Esophagus muscularis mucosa (tissue), 4 donors: ENCODE measurements around the gene PCSK7. TPM values are rescaled to one million over a fixed set of nuclear protein-coding genes. Genes with fewer than 3 reads are reported as not detected.
A peak's percentile ranks its signal among the peaks of the same experiment; 100 is the strongest.
"Not testable (repeated sequence)": the region's sequence is repeated elsewhere in the genome, so short reads cannot be mapped to it uniquely, and the experiment has no call there.

Experiments
- DNase-seq: peaks from one replicate; pipeline ENCODE4 v3.0.0-alpha.2; 2017; ENCODE audit errors: extremely low spot score
- H3K27ac ChIP-seq, 4 donors: fragments of 200-600 bp; sonication (generic); replicated peaks in 1 of 4; 1 replicate in 3 of 4; 2 replicates in 1 of 4; pipeline ENCODE4 v1.5.1; 2016 to 2019; ENCODE audit warnings: mild to moderate bottlenecking in 1 of 4
- H3K27me3 ChIP-seq, 4 donors: fragments of 200-600 bp; sonication (generic); one replicate each; pipeline versions ENCODE4 v1.5.1 to v1.6.0; 2016 to 2019
- H3K36me3 ChIP-seq, 4 donors: fragments of 200-600 bp; sonication (generic); one replicate each; pipeline ENCODE4 v1.5.1; 2016 to 2019
- H3K4me1 ChIP-seq, 4 donors: fragments of 200-600 bp; sonication (generic); one replicate each; pipeline ENCODE4 v1.5.1; 2016 to 2019
- H3K4me3 ChIP-seq, 4 donors: fragments of 200-600 bp; sonication (generic); 1 replicate in 2 of 4; 2 replicates in 2 of 4; pipeline ENCODE4 v1.5.1; 2016 to 2019; ENCODE audit warnings: mild to moderate bottlenecking in 4 of 4, moderate library complexity in 1 of 4
- H3K9me3 ChIP-seq, 4 donors: fragments of 200-600 bp; sonication (generic); 1 replicate in 3 of 4; 2 replicates in 1 of 4; pipeline ENCODE4 v1.5.1; 2016 to 2019
- EP300 ChIP-seq: sonication (generic); formaldehyde crosslinking; IDR thresholded peaks from one replicate; pipeline ENCODE4 v1.6.1; 2017; ENCODE audit warnings: antibody characterized with exemption
- POLR2A ChIP-seq: fragments of 450-650 bp; IDR thresholded peaks from one replicate; pipeline ENCODE4 v1.6.1; 2017; ENCODE audit warnings: antibody characterized with exemption, moderate library complexity, mild to moderate bottlenecking, low read depth
- POLR2AphosphoS5 ChIP-seq, 2 donors: sonication (generic); formaldehyde crosslinking; IDR thresholded peaks; one replicate each; pipeline ENCODE4 v1.6.1; 2017; ENCODE audit warnings: antibody characterized with exemption in 2 of 2
- WGBS: methylation state at CpG from one replicate; pipeline ENCODE4 v1.1.5; 2018; 5-methylcytosine and 5-hydroxymethylcytosine counted together
- intact Hi-C: fragments of 100-400 bp; cut with DNase I; formaldehyde crosslinking; loops from one replicate; pipeline ENCODE4 v1.15.1; 2023
- total RNA-seq, 4 donors: library from RNA; depleted of rRNA; stranded (reverse); fragments of >200 nt; gene quantifications; one replicate each; pipeline versions ENCODE4 v1.1.0 to v1.2.1, GENCODE V29; 2016
- TF ChIP-seq, protein P1 (sequence below), 3 experiments: fragments of 200-600 bp in 2 of 3; fragments of 450-650 bp in 1 of 3; sonication (generic) in 2 of 3; IDR thresholded peaks; one replicate each; pipeline ENCODE4 v1.5.1; 2017 to 2019; ENCODE audit warnings: antibody characterized with exemption in 3 of 3, mild to moderate bottlenecking in 2 of 3, moderate library complexity in 1 of 3

PCSK7 gene
- total RNA-seq, 4 donors from 2014 or later = 27.8 to 43.7 (median 31.9) TPM

DNA sequence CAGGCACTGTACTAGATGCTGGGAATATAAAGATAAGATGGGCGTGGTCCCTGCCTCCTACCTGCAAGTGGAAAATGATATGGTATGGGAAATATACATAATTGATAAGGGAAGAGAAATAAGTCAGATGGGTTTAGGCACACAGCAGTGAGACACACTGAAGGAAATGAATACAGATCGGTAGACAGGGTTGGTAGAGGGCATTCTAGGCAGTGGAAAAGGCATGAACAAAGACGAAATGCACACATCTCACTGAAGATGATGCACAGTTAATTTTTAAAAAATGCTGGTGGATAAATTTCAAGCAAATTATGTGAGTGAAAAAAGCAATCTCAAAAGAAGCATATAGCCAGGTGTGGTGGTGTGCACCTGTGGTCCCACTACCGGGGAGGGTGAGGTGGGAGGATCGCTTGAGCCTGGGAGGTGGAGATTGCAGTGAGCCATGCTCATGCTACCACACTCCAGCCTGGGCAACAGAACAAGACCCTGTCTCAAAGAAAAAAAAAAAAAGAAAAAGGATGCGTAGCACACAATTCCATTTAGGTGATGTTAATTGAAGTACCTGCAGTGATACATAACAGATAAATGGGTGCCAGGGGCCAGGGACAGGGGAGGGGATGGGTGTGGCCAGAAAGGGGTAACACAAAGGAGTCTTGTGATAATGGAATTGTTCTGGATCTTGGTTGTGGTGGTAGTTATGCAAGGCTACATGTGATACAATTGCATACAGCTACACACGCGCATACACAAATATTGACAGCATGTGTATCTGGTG lies 22.3 kb downstream of the PCSK7 start:
- H3K9me3 ChIP-seq, H3K27me3 ChIP-seq, H3K4me3 ChIP-seq, intact Hi-C loops, DNase-seq: not testable (repeated sequence)
- H3K27ac ChIP-seq = peak overlapping the region in 3 of 4 donors; percentile 56 to 74 (median 65)
- H3K4me1 ChIP-seq = peaks cover 9 to 27% (median 25%) of the 10 kb centered on the region in 4 donors
- H3K36me3 ChIP-seq = peaks cover 7 to 52% (median 33%) of the 10 kb centered on the region in 4 donors
- peak; percentile 20 to 97 for TF ChIP-seq POLR2AphosphoS5 (IDR thresholded peaks at IDR 0.05)
- WGBS = 86% methylated on average over 7 of the region's 8 CpGs

DNA sequence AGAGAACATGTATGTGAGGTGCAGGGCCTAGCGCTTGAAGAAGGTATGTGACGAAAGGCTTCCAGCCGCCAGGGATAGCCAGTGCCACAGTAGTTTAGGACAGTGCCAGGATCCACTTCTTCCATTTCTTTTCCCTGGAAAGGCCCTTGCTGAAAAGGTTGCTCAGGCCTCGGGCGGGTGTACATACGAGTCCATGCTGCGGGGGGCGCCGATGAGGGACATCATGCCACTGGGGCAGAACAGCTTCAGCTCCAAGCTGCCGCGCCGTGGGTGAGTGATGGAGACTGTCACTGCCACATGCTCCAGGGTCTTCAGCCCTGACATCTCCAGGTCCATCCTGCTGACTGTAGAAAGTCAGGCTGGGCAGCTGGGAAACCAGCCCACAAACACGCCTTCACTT lies 23.2 kb downstream of the PCSK7 start:
- H3K27ac ChIP-seq = peak overlapping the region in 3 of 4 donors; percentile 40 to 67 (median 55)
- H3K4me3 ChIP-seq, H3K9me3 ChIP-seq, H3K27me3 ChIP-seq, intact Hi-C loops, DNase-seq: not testable (repeated sequence)
- H3K4me1 ChIP-seq = peaks cover 17 to 34% (median 32%) of the 10 kb centered on the region in 4 donors
- H3K36me3 ChIP-seq = peaks cover 15 to 52% (median 36%) of the 10 kb centered on the region in 4 donors
- 47% methylated on average over 3 of the region's 13 CpGs for WGBS
- TF ChIP-seq, protein P1, sequence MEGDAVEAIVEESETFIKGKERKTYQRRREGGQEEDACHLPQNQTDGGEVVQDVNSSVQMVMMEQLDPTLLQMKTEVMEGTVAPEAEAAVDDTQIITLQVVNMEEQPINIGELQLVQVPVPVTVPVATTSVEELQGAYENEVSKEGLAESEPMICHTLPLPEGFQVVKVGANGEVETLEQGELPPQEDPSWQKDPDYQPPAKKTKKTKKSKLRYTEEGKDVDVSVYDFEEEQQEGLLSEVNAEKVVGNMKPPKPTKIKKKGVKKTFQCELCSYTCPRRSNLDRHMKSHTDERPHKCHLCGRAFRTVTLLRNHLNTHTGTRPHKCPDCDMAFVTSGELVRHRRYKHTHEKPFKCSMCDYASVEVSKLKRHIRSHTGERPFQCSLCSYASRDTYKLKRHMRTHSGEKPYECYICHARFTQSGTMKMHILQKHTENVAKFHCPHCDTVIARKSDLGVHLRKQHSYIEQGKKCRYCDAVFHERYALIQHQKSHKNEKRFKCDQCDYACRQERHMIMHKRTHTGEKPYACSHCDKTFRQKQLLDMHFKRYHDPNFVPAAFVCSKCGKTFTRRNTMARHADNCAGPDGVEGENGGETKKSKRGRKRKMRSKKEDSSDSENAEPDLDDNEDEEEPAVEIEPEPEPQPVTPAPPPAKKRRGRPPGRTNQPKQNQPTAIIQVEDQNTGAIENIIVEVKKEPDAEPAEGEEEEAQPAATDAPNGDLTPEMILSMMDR (IDR thresholded peaks at IDR 0.05) = peak in 2 of 3 experiments; percentile 23 to 31
- peak; percentile 61 to 97 for TF ChIP-seq POLR2AphosphoS5 (IDR thresholded peaks at IDR 0.05)

- H3K27me3 ChIP-seq, intact Hi-C loops, DNase-seq, H3K9me3 ChIP-seq, H3K4me3 ChIP-seq: not testable (repeated sequence)
- peak in 1 of 2 donors; percentile 79 for TF ChIP-seq POLR2AphosphoS5 (IDR thresholded peaks at IDR 0.05)
- 95% methylated on average over 4 of the region's 5 CpGs for WGBS
- Histone ChIP-seq H3K27ac (peak overlapping the region in 2 of 4 donors; percentile 57 to 66), H3K4me1 (peaks cover 17 to 45% (median 36%) of the 10 kb centered on the region in 4 donors), H3K36me3 (peaks cover 13 to 47% (median 37%) of the 10 kb centered on the region in 4 donors)
These were observed 24.4 kb downstream of the PCSK7 start for GRCh38 chr11:117207481-117207880.

DNA sequence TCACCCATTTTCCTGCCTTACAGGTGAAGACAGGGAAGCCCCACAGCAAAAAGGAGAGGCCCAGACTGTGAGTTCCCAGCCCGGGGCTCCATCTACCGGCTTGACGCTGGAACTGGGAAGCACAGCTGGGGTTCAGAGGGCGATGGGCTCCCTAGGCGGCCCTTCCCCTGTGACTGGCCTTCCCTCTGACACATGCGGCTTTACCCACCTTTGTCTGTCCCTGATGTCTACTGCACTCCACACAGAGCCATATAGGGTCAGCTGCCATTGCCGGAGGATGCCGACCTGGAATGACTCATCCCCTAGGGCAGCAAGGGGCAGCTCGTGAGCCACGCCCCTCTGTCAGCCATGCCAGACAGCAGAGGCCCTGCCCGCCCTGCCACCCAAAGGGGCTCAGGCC lies 25.0 kb downstream of the PCSK7 start:
- Histone ChIP-seq H3K27ac (peak overlapping the region in 1 of 4 donors; percentile 77), H3K4me1 (peaks cover 17 to 50% (median 39%) of the 10 kb centered on the region in 4 donors), H3K36me3 (peaks cover 13 to 51% (median 38%) of the 10 kb centered on the region in 4 donors)
- H3K27me3 ChIP-seq, H3K4me3 ChIP-seq, intact Hi-C loops, DNase-seq, H3K9me3 ChIP-seq: not testable (repeated sequence)
- no CpG with 5 or more reads among the region's 11 CpGs for WGBS
- TF ChIP-seq, protein P1 (IDR thresholded peaks at IDR 0.05) = peak in 1 of 3 experiments; percentile 10
- peak in 1 of 2 donors; percentile 67 for TF ChIP-seq POLR2AphosphoS5 (IDR thresholded peaks at IDR 0.05)

- 80% methylated on average over 8 of the region's 8 CpGs for WGBS
These were observed 25.8 kb downstream of the PCSK7 start for GRCh38 chr11:117206111-117206510.

DNA sequence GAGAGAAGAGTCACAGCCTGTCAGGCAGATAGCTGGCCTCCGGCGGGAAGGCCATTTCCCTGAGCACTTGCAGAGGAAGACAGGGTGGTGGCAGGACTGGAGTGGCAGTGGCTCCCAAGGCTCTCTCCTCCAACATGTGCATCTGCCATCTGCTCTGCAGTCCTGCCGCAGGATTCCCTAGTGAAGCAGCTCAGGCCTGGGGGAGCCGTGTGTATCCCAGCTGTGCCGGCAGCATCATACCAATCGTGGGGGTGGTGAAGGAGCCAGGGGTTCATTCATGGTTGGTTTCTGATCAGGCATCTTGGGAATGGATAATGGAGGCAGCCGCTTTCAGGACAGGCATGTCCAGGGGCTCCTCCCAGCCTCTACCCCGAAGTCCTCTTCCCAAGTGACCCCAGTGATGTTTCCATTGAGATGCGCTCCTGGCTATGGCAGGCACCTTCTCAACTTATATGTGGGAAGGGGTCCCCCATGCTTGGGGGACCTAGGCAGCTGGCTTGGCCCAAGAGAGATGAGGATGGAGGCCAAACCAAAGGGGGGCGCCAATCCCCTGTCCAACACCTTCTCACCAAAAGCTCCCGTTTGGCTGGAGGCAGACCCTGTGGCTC lies 26.6 kb downstream of the PCSK7 start:
- H3K27me3 ChIP-seq = no peaks in the 10 kb centered on the region
- no peak for DNase-seq
- peaks cover 13 to 50% (median 37%) of the 10 kb centered on the region in 4 donors for H3K36me3 ChIP-seq
- no peak for TF ChIP-seq POLR2A
- no peak for TF ChIP-seq EP300
- TF ChIP-seq POLR2AphosphoS5 (IDR thresholded peaks at IDR 0.05) = peak; percentile 50 to 93
- TF ChIP-seq, protein P1 (IDR thresholded peaks at IDR 0.05) = no peak
- H3K9me3 ChIP-seq = no peaks in the 10 kb centered on the region
- peak overlapping the region; percentile 66 to 88 (median 78) for H3K4me3 ChIP-seq
- WGBS = 58% methylated on average over 11 of the region's 11 CpGs
- H3K4me1 ChIP-seq = peaks cover 17 to 46% (median 30%) of the 10 kb centered on the region in 4 donors
- intact Hi-C loops = no loop called here
- peak overlapping the region; percentile 94 to 97 (median 96) for H3K27ac ChIP-seq

More at GRCh38 chr11:117206111-117206510, 25.8 kb downstream of the PCSK7 start:
- intact Hi-C loops, DNase-seq, H3K4me3 ChIP-seq, H3K27me3 ChIP-seq, H3K9me3 ChIP-seq: not testable (repeated sequence)
- Histone ChIP-seq H3K36me3 (peaks cover 13 to 51% (median 38%) of the 10 kb centered on the region in 4 donors), H3K27ac (peak overlapping the region; percentile 68 to 97 (median 95)), H3K4me1 (peaks cover 17 to 50% (median 34%) of the 10 kb centered on the region in 4 donors)
- TF ChIP-seq POLR2AphosphoS5 (IDR thresholded peaks at IDR 0.05) = peak; percentile 27 to 84
